NT2/D1 (cell line): ENCODE data around the gene RTN3.
"Not testable (repeated sequence)": the region's sequence is repeated elsewhere in the genome, so short reads cannot be mapped to it uniquely, and the experiment has no call there.

Experiments
- DNase-seq: peaks from one replicate; pipeline ENCODE4 v3.0.0-alpha.2; 2011; ENCODE audit warnings: low read depth, low spot score
- H3K27me3 ChIP-seq: 2 replicates; pipeline ENCODE4 v1.6.0; 2011; ENCODE audit warnings: mild to moderate bottlenecking; ENCODE audit not compliant: insufficient read length, insufficient read depth
- H3K36me3 ChIP-seq: 2 replicates; pipeline ENCODE4 v1.6.1; 2011; ENCODE audit warnings: mild to moderate bottlenecking, low read length, mixed read lengths; ENCODE audit not compliant: insufficient read depth, insufficient read length
- H3K4me1 ChIP-seq: 2 replicates; pipeline ENCODE4 v1.5.1; 2011; ENCODE audit not compliant: insufficient read depth, insufficient read length
- H3K4me3 ChIP-seq: 2 replicates; pipeline ENCODE4 v1.5.1; 2011; ENCODE audit warnings: low read depth; ENCODE audit not compliant: insufficient read length
- H3K9ac ChIP-seq: 2 replicates; pipeline ENCODE4 v1.6.0; 2011; ENCODE audit warnings: low read depth; ENCODE audit not compliant: insufficient read length
- H3K9me3 ChIP-seq: 2 replicates; pipeline ENCODE4 v1.5.1; 2011; ENCODE audit warnings: mild to moderate bottlenecking, low read length; ENCODE audit not compliant: insufficient read depth
- SUZ12 ChIP-seq: IDR thresholded peaks from 2 replicates; pipeline ENCODE4 v1.6.1; 2011; ENCODE audit not compliant: insufficient read length, insufficient read depth; ENCODE audit errors: extremely low read depth
- YY1 ChIP-seq: IDR thresholded peaks from 2 replicates; pipeline ENCODE4 v1.6.1; 2011; ENCODE audit not compliant: insufficient read length, insufficient read depth
- ZNF274 ChIP-seq: IDR thresholded peaks from 2 replicates; pipeline ENCODE4 v1.6.1; 2011; ENCODE audit warnings: mild to moderate bottlenecking, low read depth, low read length

The RTN3 gene

GRCh38 chr11:63767267-63767564 lies 85.9 kb downstream of the RTN3 start:
- Histone ChIP-seq H3K4me1 (peaks cover 28% of the 10 kb centered on the region), H3K9me3 (no peaks in the 10 kb centered on the region), H3K9ac (peak overlapping the region; percentile 64), H3K36me3 (peaks cover 33% of the 10 kb centered on the region), H3K27me3 (peaks cover 25% of the 10 kb centered on the region), H3K4me3 (peak overlapping the region; percentile 90)
- no peak for DNase-seq
- TF ChIP-seq ZNF274, result no peak
- no peak for TF ChIP-seq YY1
- no peak for TF ChIP-seq SUZ12

GRCh38 chr11:63767565-63768236 lies 86.4 kb downstream of the RTN3 start:
- Histone ChIP-seq H3K27me3 (peaks cover 25% of the 10 kb centered on the region), H3K4me3 (peak overlapping the region; percentile 90), H3K9ac (peak overlapping the region; percentile 94), H3K36me3 (peaks cover 33% of the 10 kb centered on the region), H3K4me1 (peaks cover 28% of the 10 kb centered on the region), H3K9me3 (no peaks in the 10 kb centered on the region)
- peak; percentile 85 for DNase-seq
- no peak for TF ChIP-seq YY1
- TF ChIP-seq ZNF274, result no peak
- no peak for TF ChIP-seq SUZ12

GRCh38 chr11:63768237-63769041 lies 87.1 kb downstream of the RTN3 start, which contains the start of gene ZFTA:
Gene ZFTA, minus strand, starts transcription at chr11:63768775. Its CDS starts 153 bp downstream, at chr11:63768622.
- Histone ChIP-seq H3K4me3 (peak within 1 kb of the TSS; percentile 90), H3K4me1 (peaks cover 28% of the 10 kb centered on the region), H3K9me3 (no peaks in the 10 kb centered on the region), H3K9ac (peak within 1 kb of the TSS; percentile 94), H3K36me3 (peaks cover 30% of the 10 kb centered on the region), H3K27me3 (peaks cover 25% of the 10 kb centered on the region)
- no peak for DNase-seq
- TF ChIP-seq ZNF274 (no peak), YY1 (no peak), SUZ12 (no peak)

GRCh38 chr11:63769042-63769713 lies 87.9 kb downstream of the RTN3 start:
- TF ChIP-seq ZNF274, result no peak
- no peak for TF ChIP-seq SUZ12
- TF ChIP-seq YY1, result no peak

GRCh38 chr11:63769714-63770455 lies 88.6 kb downstream of the RTN3 start:
- TF ChIP-seq YY1 (no peak), SUZ12 (no peak), ZNF274 (no peak)
- H3K9me3 ChIP-seq, result no peaks in the 10 kb centered on the region
- peaks cover 21% of the 10 kb centered on the region for H3K4me1 ChIP-seq
- DNase-seq, result no peak
- peak overlapping the region; percentile 71 for H3K4me3 ChIP-seq
- peaks cover 25% of the 10 kb centered on the region for H3K27me3 ChIP-seq
- peak overlapping the region; percentile 94 for H3K9ac ChIP-seq
- H3K36me3 ChIP-seq, result peaks cover 24% of the 10 kb centered on the region

More at GRCh38 chr11:63769042-63769713, 87.9 kb downstream of the RTN3 start:
- H3K9ac ChIP-seq, result peak overlapping the region; percentile 94
- H3K36me3 ChIP-seq, result peaks cover 30% of the 10 kb centered on the region
- peak overlapping the region; percentile 71 for H3K4me3 ChIP-seq
- peaks cover 28% of the 10 kb centered on the region for H3K4me1 ChIP-seq
- H3K27me3 ChIP-seq, result peaks cover 25% of the 10 kb centered on the region
- no peak for DNase-seq
- no peaks in the 10 kb centered on the region for H3K9me3 ChIP-seq

- no peak for DNase-seq
- no peaks in the 10 kb centered on the region for H3K9me3 ChIP-seq
- peaks cover 25% of the 10 kb centered on the region for H3K27me3 ChIP-seq
- TF ChIP-seq ZNF274 (no peak), YY1 (no peak), SUZ12 (no peak)
- H3K36me3 ChIP-seq, result peaks cover 15% of the 10 kb centered on the region
- H3K9ac ChIP-seq, result no peak overlapping the region
- H3K4me3 ChIP-seq, result no peak overlapping the region
- H3K4me1 ChIP-seq, result peaks cover 14% of the 10 kb centered on the region
Measured at GRCh38 chr11:63770763-63771162, 89.5 kb downstream of the RTN3 start.

GRCh38 chr11:63771741-63772318 lies 90.5 kb downstream of the RTN3 start:
- H3K9ac ChIP-seq, H3K4me1 ChIP-seq, H3K36me3 ChIP-seq, H3K4me3 ChIP-seq, DNase-seq, H3K9me3 ChIP-seq: not testable (repeated sequence)
- peaks cover 25% of the 10 kb centered on the region for H3K27me3 ChIP-seq
